Heart left ventricle (tissue), 16 donors: Measurements from ENCODE around the gene REELD1. TPM values are rescaled to one million over a fixed set of nuclear protein-coding genes. Genes with fewer than 3 reads are reported as not detected.

ENCODE experiments used
- ATAC-seq, 4 donors: fragments of 200-7000 bp; cut with Tn5 transposase; one replicate each; pipeline ENCODE4 v1.9.1; 2020 to 2022; ENCODE audit warnings: moderate library complexity in 4 of 4, mild to moderate bottlenecking in 3 of 4, moderate number of reproducible peaks in 1 of 4
- DNase-seq, 5 donors: peaks; one replicate each; pipeline ENCODE4 v3.0.0-alpha.2; 2020
- H3K27ac ChIP-seq, 12 donors: fragments of 200-600 bp; sonication (generic) in 4 of 12; one replicate each; pipeline versions ENCODE4 v1.5.0 to v1.8.0; 2016 to 2022; ENCODE audit warnings: mild to moderate bottlenecking in 2 of 12
- H3K27me3 ChIP-seq, 9 donors: fragments of 200-600 bp; sonication (generic) in 2 of 9; one replicate each; pipeline versions ENCODE4 v1.5.1 to v1.8.0; 2016 to 2022; ENCODE audit warnings: mild to moderate bottlenecking in 3 of 9
- H3K36me3 ChIP-seq, 9 donors: fragments of 200-600 bp; sonication (generic) in 2 of 9; one replicate each; pipeline versions ENCODE4 v1.5.0 to v1.8.0; 2018 to 2022; ENCODE audit warnings: mild to moderate bottlenecking in 2 of 9
- H3K4me1 ChIP-seq, 12 donors: fragments of 200-600 bp; sonication (generic) in 4 of 12; one replicate each; pipeline versions ENCODE4 v1.5.0 to v1.8.0; 2016 to 2022; ENCODE audit warnings: mild to moderate bottlenecking in 3 of 12
- H3K4me3 ChIP-seq, 12 donors: fragments of 200-600 bp; sonication (generic) in 4 of 12; one replicate each; pipeline versions ENCODE4 v1.5.0 to v1.8.0; 2017 to 2022; ENCODE audit warnings: mild to moderate bottlenecking in 9 of 12, moderate library complexity in 4 of 12
- H3K9me3 ChIP-seq, 12 donors: fragments of 200-600 bp; sonication (generic) in 4 of 12; one replicate each; pipeline versions ENCODE4 v1.5.0 to v1.8.0; 2016 to 2022; ENCODE audit warnings: mild to moderate bottlenecking in 1 of 12
- CTCF ChIP-seq, 12 donors: fragments of 200-600 bp; sonication (generic) in 4 of 12; IDR thresholded peaks; one replicate each; pipeline versions ENCODE4 v1.5.0 to v1.8.0; 2018 to 2022; ENCODE audit warnings: antibody characterized with exemption in 12 of 12, mild to moderate bottlenecking in 5 of 12
- POLR2A ChIP-seq, 2 donors: fragments of 450-650 bp; IDR thresholded peaks; one replicate each; pipeline ENCODE4 v1.6.1; 2017; ENCODE audit warnings: antibody characterized with exemption in 2 of 2, mild to moderate bottlenecking in 2 of 2, moderate library complexity in 2 of 2
- WGBS, 4 donors: extraction: QIAGEN DNeasy Blood & Tissue Kit in 2 of 4; methylation state at CpG; one replicate each; pipeline versions ENCODE4 v1.1.5 to v1.1.7; 2013 to 2018; 5-methylcytosine and 5-hydroxymethylcytosine counted together
- intact Hi-C, 10 donors: fragments of 100-400 bp; cut with DNase I; formaldehyde crosslinking; loops; one replicate each; pipeline versions ENCODE4 v1.11.1 to v1.14.2; 2022
- polyA plus RNA-seq, 2 donors: library from polyadenylated mRNA; stranded (reverse); fragments of 200-250 nt; gene quantifications; one replicate each; pipeline ENCODE4 v1.2.3, GENCODE V29; 2013
- total RNA-seq, 9 donors: library from RNA; depleted of rRNA in 2 of 9; stranded (reverse); fragments of >200 nt in 2 of 9; fragmentation: NEBNext Ultra II Directional in 3 of 9; extraction: Animal tissue kit (Norgen Biotek cat#: 25700) in 3 of 9; gene quantifications; one replicate each; pipeline versions ENCODE4 v1.1.0 to v1.2.4, GENCODE V29; 2016 to 2023
- donor health status: ischemic (EF 13 %, LVEDD 7.1; RV severe dilation, severe dysfunction).
- donor health status: healthy with polysubstance abuse.
- donor health status: DM: no; HTN: yes; CAD: no.
- donor health status: DM: no; HTN: no; CAD: no.
- donor health status: ischemic (EF 25% LVEDD 6.9; RV normal size, moderate dysfunction).
- donor health status: ischemic (EF 25% LVEDD 5.7; RV mildly dilated, moderate dysfunction).
- donor health status: healthy.
- donor health status: DM: yes; HTN: yes; CAD: no.
- donor health status: ischemic (EF 35%, LVEDD 5.7; RV mildly dilated, moderate dysfunction).
- donor health status: nonischemic (EF 11% LVEDD 7.7; RV severe dilation, severe dysfunction).
- donor health status: DM: yes; HTN: yes; CAD: no.
- donor health status: PGD.
- donor health status: ischemic (EF 29% LVEDD 5.4; RV normal size, mild dysfunction).
- donor health status: nonischemic (EF 23%, LVEDD 6.1; RV moderate dilation, normal function).

Gene REELD1
- total and polyA plus RNA-seq, 11 donors: 0.04 to 0.84 (median 0.21) TPM; not detected in 5

- Histone ChIP-seq H3K4me3 (no peak overlapping the region), H3K27ac (no peak overlapping the region), H3K9me3 (no peaks in the 10 kb centered on the region), H3K36me3 (no peaks in the 10 kb centered on the region), H3K27me3 (no peaks in the 10 kb centered on the region), H3K4me1 (peaks cover 0 to 31% (median 16%) of the 10 kb centered on the region in 12 donors)
- ATAC-seq (no peak), DNase-seq (no peak)
- no peak for TF ChIP-seq CTCF (IDR thresholded peaks at IDR 0.05)
- no peak for TF ChIP-seq POLR2A (IDR thresholded peaks at IDR 0.05)
- intact Hi-C loops: no loop called here
- WGBS, 4 donors: 37 to 55% (median 53%) methylated on average over 1 of the region's 1 CpG
Observed at GRCh38 chr4:146278986-146279385, 64.6 kb downstream of the REELD1 start.

Other genes with a start within 250 kb of the REELD1 start
- 10 to 100 TPM in 8 of 9 donors, 1 to 10 TPM in 1; 9.9 to 18.5 (median 12.1) TPM for gene LSM6, start 38.8 kb upstream of the REELD1 start, total RNA-seq
- gene LSM6, start 38.8 kb upstream of the REELD1 start, polyA plus RNA-seq: 10 to 100 TPM; 10.7 to 28.3 TPM